Smooth muscle cell of the brain vasculature (primary cell): Measurements from ENCODE around the gene BAZ2A.
"Not testable (repeated sequence)": the region's sequence is repeated elsewhere in the genome, so short reads cannot be mapped to it uniquely, and the experiment has no call there.

Experiments used
- DNase-seq: peaks from one replicate; pipeline ENCODE4 v3.0.0-alpha.2; 2012; ENCODE audit warnings: low read depth, low spot score

BAZ2A gene

GRCh38 chr12:56599041-56599440 lies 31.1 kb downstream of the BAZ2A start:
- DNase-seq: no peak

- DNase-seq: no peak
Measured at GRCh38 chr12:56596815-56597214, 33.3 kb downstream of the BAZ2A start.

- peak; percentile 36 for DNase-seq
Measured at GRCh38 chr12:56593909-56594621, 36.1 kb downstream of the BAZ2A start.

GRCh38 chr12:56591961-56592360 lies 38.2 kb downstream of the BAZ2A start:
- no peak for DNase-seq

- DNase-seq: no peak
Measured at GRCh38 chr12:56591126-56591525, 39.0 kb downstream of the BAZ2A start.

- DNase-seq: no peak
Measured at GRCh38 chr12:56590237-56590830, 39.8 kb downstream of the BAZ2A start.

- no peak for DNase-seq
Measured at GRCh38 chr12:56589783-56590182, 40.3 kb downstream of the BAZ2A start.

- DNase-seq: no peak
Measured at GRCh38 chr12:56585098-56585497, 45.0 kb downstream of the BAZ2A start.

GRCh38 chr12:56581418-56582145 lies 48.5 kb downstream of the BAZ2A start:
- DNase-seq: no peak

- no peak for DNase-seq
Measured at GRCh38 chr12:56578983-56579546, 51.1 kb downstream of the BAZ2A start.

GRCh38 chr12:56577248-56577647 lies 52.9 kb downstream of the BAZ2A start:
- not testable (repeated sequence) for DNase-seq

GRCh38 chr12:56574210-56574609 lies 55.9 kb downstream of the BAZ2A start:
- no peak for DNase-seq

- no peak for DNase-seq
Measured at GRCh38 chr12:56572288-56572687, 57.8 kb downstream of the BAZ2A start.

- no peak for DNase-seq
Measured at GRCh38 chr12:56571121-56571520, 59.0 kb downstream of the BAZ2A start.

- DNase-seq: no peak
Measured at GRCh38 chr12:56568146-56568545, 62.0 kb downstream of the BAZ2A start.

GRCh38 chr12:56565510-56566101 lies 64.5 kb downstream of the BAZ2A start:
- DNase-seq: peak; percentile 64

GRCh38 chr12:56551070-56551469 lies 79.1 kb downstream of the BAZ2A start:
- DNase-seq: no peak

GRCh38 chr12:56546680-56547079 lies 83.4 kb downstream of the BAZ2A start:
- DNase-seq: no peak
